ENCODE data around the gene MACROD2.

The MACROD2 gene

DNA sequence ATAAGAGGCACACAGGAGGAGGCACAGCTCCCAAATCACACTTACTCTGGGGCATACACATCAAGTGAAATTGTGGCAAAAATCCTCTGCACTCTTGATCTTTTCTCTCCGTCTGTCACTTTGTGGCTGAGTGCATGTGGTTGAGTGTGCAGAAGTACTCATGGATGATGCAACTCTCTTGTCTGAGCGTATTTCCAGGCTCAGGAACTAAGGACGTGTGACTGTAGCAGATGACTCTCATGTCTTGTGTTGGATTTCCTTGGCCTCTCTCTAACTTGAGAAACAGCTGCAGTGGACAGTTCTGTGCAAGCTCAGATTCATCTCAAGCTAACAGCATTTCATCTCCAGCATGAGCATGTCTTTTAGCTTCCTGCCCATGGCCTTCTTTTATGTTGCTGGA lies 587.5 kb downstream of the MACROD2 start:
- DNase-seq (ENCODE audit: low read depth): no peak

DNA sequence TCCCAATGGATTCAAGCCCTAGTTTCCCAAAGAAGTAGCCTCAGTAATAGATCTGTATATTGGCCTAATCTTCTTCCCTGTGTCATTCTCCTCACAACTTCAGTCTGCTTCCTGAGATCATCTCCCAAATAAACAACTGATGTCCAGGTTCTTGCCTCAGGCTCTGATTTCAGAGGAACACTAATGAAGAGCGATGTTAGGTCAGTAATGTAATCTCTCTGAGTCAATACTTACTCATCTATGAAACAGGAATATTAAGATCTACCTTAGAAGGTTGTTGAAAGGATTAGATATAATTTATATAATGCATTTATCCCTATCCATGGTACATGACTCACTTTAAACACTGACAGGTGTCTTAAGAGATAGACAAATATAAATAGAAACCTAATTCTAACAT lies 588.1 kb downstream of the MACROD2 start:
- DNase-seq (ENCODE audit: low read depth): no peak

DNA sequence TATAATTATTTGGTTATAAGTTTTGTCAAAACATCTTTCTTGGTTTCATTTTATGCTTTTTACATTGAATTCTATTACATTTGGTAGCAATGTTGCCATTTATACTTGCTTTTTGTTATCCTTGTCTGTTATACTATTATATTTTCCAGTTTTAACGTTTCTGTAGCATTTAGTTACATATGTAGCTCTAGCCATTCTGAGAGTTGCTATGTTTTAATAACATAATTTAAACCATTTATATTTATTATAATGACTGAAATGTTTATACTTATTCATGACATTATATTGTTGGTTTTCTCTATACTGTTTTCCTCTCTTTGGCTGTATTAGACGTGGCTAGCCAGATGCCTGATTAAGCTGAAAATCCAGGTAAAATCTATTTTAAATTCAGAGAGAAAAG lies 594.1 kb downstream of the MACROD2 start:
- DNase-seq (ENCODE audit: low read depth): no peak

DNA sequence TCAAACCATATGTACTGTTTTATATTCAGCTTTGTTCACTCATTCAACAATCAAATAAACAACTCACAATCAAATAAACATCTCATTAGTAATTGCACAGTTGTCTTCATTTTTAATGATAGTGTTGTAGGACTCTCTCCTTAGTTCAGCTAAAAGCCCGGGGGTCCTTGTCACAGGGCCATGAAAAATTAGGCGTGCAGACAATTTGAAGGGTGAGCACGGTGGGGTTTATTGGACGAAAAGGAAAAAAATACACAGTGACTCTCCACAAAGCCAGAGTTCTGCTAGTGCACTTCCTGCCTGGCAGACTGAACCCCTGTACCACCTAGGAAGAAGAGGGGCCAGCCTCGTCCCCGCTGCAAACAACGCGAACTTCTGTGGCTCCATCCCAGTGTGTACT lies 599.7 kb downstream of the MACROD2 start:
- DNase-seq (ENCODE audit: low read depth): no peak

DNA sequence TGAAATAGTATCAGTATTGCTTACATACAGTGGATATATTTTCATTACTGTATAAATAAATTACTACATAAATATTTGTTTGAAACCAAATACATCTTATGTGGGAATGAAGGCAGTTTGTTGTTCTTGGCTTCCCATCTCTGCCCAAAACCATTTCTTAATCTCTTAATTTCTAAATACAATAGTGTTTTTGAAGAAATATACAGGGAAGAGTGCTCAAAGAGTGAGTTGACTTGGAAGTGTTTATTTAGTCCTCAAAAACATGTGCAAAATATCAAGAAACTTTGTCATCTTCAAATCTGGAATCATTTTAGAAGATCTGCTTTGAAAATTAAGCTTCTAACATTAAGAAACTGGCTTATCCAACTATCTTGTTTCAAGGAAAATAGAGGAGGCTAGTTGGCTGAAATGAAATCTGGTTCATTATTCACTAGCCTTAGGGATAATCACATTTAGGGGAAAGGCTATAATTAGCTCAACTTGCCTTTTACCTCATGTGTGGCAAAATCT lies 601.9 kb downstream of the MACROD2 start:
- no peak for DNase-seq (ENCODE audit: low read depth)

DNA sequence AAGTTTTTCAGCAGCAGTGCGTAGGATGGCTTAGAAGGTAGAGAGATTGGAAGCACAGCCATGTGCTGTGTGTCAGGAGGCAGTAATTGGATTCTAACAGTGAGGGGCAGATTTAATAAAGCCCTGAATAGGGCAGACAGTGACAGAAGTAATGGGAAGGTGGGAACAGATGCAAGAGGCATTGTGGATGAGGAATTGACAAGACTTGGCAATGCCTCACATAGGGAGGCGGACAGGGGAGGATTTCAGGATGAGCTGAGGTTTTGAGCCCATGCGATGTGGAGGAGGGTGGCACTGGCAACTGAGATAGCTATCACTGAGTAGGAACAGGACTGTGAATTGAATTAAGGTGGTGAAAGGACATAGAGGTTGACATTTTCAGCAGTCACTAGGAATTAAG lies 604.3 kb downstream of the MACROD2 start:
- no peak for DNase-seq (ENCODE audit: low read depth)

DNA sequence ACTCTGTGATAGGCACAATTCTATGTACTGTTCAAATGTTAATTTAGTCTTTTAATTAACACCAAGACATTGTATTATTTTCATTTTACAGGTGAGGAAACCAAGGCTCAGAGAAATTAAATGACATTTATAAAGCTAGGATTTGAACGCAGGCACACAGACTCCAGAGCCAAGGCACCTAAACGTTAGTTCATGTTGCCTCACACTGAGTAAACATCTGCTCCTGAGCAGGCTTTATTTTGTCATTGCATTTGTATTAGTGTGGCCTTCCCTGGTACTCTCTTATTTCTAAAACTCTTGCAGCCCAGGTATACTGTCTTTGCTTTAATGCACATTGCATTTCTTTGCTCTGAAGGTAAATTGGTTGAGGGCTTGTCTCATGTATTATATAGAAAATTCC lies 605.2 kb downstream of the MACROD2 start:
- no peak for DNase-seq (ENCODE audit: low read depth)

DNA sequence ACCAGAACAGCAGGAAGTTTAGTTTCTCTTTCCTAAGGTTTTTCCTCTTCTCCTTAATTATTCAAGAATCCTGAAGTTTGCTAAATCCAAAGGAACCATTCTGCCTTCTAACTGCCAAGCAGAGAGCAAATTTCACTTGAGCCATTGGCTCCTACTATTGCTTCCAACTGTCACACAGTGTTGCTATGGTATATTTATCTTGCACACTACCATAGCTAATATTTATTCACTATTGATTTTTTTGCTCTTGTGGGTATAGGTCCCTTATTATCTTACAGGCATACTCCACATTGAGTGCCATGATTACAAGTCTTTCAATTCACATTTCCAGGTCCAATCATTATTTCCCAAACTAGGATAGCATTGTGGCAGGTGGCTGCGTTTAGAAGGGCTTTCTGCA lies 608.8 kb downstream of the MACROD2 start:
- DNase-seq (ENCODE audit: low read depth): no peak

DNA sequence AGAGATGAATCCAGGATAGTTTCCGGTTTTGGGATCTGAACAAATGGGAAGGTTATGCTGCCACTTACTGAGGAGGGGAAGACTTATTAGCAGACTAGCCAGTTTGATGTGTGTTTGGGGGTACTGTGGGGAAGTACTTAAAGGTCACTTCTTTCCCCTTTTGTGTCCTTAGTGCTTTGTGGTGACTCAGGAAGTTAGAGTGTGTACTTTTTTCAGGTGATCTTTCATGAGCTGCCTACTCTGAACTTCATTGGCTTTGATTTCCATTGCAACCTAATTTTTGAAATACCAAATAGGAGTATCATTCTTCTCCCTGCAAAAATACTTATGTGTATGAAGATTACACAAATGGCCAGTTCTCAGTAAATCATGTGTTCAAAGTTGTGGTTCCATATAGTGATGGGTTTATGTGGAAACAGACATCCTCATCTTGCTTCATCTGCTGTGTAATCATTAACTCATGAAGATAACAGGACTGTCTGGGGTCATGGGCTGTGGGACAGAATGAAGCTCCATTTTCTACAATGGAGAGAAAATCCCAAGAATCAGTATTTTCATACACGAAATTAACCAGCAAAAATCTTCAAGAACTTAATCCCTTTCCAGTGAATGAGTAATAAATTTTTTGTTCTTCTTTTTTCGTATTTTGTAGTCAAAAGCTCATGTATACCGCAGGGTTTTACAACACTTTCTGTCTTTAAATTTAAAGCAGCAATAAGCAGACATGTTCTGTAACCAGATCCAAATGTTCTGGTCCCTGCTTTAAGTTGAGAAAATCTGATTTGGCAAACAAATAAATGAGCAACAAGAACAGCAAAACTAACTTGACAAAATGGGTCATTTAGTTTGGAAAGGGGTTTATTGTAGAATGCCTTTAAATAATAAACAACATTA lies 614.3 kb downstream of the MACROD2 start:
- no peak for DNase-seq (ENCODE audit: low read depth)

DNA sequence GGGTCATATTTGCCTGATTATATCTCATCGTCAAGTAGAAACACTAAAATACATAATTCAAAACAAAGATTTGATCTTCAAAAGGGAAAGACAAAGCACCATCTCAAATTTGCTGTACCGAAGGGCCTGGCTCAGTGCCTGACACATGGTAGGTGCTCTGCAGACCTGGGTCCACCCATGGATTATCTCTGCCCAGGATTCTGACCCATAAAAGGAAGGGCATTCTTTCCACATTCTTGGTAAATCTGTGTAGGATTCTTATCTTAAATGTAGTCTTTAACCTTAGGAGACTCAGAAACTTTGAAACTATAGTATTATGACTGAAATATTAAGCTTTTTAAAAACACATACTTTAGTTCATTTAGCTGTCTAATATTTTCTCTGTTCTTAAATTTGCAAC lies 616.2 kb downstream of the MACROD2 start:
- DNase-seq (ENCODE audit: low read depth): no peak

DNA sequence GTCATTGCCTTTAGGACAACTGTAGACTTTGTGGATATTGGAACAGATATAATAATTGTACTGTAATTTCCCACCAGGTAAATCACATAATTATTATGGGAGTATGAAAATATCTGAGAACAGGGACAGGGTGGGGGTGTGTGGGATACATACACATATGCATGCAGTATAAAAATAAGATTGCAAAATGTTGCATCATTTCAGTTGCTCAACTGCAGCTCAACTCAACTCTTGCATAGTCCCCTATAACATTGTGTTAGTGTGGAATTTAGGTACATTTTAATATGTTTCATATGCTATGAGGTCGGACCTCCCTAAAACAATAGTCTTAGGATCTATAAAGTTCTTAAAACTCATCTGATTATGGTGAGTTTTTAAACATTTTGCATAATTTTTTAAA lies 617.1 kb downstream of the MACROD2 start:
- no peak for DNase-seq (ENCODE audit: low read depth)

DNA sequence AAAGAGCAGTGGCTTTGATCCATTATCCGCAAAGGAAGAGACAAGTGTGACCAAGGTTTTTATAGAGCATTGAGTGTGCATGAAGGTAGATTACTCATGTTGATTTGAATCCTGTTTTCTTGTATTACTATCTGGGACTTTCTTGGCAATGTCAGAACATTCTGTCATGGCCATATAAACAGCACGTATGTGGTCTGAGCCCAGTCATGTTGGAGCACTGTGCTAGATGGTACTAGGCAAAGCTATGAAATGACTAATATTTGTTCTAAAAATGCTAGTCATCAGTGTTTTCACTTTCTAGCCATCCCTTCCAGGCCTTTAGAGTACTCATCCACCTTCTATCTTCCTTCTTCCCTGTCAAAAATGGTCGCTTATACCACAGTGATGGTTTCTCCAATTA lies 620.7 kb downstream of the MACROD2 start:
- DNase-seq (ENCODE audit: low read depth): no peak

DNA sequence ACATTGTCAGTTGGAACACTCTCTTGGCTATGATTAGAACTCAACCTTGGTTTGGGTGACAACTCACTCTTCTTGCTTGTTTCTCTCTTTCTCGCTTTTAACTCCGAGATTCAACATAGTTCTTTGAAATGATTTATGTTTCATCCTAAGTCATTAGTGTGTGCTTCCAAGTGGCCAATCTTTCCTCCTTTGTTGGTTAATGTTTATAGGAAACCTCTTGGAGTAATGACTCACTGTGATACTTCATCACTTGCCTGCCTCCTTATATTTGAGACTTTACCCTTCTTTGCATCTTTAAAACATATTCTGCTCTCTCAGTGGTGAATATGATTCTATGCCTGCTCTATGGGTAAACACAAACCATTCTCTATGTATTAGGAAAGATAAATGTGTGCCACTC lies 621.8 kb downstream of the MACROD2 start:
- DNase-seq (ENCODE audit: low read depth): no peak

DNA sequence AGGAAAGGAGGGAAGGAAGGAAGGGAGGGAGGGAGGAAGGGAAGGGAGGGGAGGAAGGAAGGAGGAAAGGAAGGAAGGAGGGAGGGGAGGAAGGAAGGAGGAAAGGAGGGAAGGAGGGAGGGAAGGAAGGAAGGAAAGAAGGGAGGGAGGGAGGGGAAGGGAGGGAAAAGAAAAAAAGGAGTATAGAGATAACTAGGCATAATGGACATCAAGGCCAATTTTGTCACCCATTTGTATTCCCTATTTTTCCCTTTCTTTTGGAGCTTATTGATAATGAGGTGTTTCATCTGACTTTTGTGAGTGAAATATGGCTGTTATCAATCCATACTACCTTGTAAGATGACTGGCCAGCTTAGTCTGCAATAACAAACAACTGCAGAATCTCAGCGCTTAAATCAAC lies 624.1 kb downstream of the MACROD2 start:
- DNase-seq (ENCODE audit: low read depth): no peak

DNA sequence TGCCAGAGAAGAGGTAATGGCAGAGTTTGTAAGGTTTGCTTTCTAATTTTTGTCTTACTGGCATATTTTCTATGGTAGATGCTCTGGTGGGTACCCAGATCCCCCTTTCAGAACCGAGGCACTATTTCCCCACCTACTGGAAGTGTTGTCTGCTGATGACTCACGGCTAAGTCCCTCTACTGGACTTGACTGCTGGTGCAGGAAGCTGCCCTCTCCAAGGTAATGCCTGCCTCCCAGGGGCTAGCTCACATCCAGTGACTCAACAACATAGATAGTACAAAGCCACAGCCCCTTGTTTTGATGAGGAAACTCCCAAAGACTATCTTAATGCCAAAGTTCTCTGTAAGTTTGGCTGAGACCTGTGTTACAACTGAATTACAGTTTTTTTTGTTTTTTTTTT lies 627.5 kb downstream of the MACROD2 start:
- DNase-seq (ENCODE audit: low read depth): no peak

DNA sequence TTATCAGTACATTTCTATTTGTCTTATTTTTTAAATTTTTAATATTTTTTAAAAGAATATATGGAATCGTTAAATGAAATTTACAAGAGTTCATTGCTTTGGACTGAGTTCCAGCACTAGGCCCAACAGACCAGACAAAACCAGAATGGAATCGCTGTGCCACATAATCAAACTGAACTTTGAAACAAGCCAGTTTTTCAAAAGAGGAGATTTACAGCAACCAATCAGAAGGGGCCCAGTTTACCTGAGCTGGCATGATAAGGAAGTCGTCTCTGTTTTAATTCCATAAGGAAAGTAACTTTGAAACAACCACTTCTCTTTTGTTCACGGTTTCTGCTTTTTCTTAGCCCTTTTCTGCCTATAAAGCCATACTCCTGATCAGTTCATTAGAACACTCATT lies 635.7 kb downstream of the MACROD2 start:
- no peak for DNase-seq (ENCODE audit: low read depth)

DNA sequence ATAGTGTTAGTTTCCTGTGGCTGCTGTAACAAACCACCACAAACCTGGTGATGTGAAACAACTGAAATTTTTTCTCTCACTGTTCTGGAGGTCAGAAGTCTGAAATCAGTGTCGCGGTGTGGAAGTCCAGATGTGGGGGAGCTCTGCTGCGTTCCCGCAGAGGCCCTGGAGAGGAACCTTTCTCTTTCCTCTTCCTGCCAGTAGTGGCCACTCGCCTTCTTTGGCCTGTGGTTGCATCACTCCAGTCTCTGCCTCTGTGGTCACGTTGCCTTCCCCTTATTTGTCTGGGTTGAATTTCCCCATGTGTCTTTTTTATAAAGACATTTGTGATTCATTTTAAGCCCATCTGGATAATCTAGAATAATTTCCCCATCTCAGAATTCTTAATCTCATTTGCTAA lies 637.6 kb downstream of the MACROD2 start:
- no peak for DNase-seq (ENCODE audit: low read depth)

DNA sequence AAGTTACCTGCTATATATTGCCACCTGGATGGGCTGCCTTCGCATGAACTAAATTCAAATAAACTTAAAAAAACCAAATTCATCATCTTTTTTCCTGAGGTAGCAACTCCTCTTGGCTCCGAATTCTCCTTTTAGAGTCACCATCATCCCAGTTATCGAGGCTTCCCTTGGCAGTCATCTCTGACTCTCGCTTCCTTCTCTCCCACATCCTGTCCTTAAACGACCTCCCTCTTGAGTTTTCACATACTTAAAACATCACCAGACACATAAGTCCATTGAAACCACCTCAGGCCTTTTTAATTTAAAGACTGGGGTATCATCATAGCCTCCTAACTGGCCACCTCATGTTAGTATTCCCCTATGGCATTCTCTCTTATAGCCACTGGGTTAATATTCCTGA lies 638.2 kb downstream of the MACROD2 start:
- no peak for DNase-seq (ENCODE audit: low read depth)

DNA sequence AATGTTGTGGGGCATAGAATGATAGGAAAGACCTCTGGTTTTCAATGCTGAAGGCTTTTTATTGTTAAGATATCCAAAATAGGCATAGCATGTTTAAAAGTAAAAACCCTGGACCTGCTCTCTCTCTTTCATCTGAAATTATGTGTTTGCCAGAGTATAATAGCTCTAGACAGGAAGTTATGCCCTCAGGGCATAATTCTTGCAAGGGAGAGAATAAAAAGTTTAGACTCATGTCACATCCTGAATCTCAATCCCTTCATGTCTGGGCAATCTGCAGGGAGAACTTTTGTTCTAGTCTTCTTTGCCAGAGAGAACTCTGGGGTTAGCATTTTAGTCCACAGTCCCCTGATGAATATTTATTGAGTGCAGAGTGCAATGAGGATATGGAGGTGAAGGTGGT lies 639.3 kb downstream of the MACROD2 start:
- no peak for DNase-seq (ENCODE audit: low read depth)

DNA sequence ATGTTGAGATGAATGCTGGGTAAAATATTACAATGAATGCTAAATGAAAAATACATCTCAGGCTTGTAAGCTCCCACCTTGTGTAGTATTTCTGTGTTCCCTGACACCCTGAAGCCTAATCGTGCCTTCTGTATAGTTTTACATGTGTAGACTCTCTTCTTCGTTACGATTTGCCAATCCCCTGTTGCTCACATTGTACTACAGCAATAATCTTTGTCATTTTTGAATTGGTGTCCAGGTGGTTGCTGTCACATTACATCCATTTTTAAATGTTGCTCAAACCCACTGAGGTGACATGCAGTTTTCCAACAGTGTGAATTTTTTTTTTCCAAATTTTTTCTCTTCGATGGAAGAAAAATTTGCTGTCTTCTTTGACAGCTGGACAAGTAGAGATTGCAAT lies 642.1 kb downstream of the MACROD2 start:
- no peak for DNase-seq (ENCODE audit: low read depth)

DNA sequence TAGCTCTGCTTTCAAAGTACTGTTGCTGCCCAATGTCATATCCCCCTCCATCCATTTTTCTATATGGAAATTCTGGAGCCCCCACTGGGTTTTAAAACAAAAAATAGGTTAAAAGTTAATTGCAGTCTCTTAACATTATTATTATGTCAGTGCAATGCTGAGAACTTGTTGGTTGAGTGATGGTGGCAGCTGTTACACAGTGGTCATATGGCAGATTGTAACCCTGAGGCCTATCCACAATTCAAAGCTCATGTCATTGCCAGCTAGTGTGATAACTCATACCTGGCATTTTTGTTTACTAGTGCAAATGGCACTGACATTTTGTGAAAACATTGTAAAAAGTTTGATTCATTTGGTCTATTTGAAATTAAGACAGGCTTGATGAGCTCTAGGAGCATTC lies 647.8 kb downstream of the MACROD2 start:
- no peak for DNase-seq (ENCODE audit: low read depth)

DNA sequence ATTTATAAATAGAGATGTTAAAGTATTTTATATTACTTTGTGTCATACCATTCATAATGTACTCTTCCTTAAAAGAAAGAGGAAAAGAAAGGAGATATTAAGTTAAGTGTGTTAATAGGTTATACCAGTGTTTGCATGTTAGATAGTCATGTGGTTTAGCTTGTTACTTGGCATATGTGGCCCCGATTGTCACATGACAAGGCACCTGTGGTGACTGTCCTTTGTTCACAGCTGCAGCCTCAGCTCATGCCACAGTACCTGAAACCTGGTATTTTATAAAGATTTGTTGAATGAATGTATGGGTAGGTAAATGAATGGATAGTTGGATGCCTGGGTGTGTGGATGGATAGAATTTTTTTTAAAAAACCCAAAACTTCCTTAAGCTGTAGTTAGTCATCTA lies 648.2 kb downstream of the MACROD2 start:
- no peak for DNase-seq (ENCODE audit: low read depth)

DNA sequence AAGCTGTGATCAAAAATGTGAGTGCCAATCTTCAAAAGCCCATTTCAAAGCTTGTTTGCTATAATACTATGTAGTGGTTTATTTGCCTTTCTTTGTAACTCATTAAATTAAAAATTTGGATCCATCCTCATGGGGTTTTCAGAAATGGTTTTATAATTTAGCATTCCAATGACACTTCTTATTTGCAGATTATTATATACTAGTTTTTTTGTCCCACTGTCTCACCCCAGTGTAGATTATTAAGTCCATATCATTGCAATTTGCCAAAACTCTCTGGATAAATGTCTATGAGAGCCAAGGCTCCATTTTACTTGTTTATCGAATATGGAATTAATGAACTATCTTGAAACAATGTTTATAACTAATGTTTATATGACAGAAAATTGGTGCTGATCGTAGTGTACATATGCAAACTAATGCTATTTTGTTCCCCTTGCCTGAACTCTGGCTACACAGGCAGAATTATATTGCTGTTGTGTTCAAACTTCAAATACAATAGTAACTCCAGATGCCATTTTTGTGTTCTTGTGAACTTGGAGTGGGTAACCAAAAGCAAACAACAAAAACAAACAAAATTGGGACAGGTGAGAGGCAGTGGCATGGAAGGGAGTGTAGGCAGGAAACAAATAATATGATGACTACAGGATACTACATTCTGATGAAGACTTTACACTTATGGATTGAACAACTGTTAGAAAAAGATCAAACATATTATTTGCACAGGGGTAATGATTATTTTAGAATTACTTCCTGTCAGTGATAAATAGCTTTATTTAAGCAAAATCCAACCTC lies 649.2 kb downstream of the MACROD2 start:
- no peak for DNase-seq (ENCODE audit: low read depth)
